HL-60/S4 treated with retinoic acid at 250 ng/mL for 4 days and 3 days (cell line): Measurements from ENCODE around the gene NMT1.

ENCODE experiments used
- in situ Hi-C: fragments of 300-500 bp; cut with MboI; formaldehyde crosslinking; loops from 2 replicates; pipeline ENCODE4 v1.7.0; 2022; ENCODE audit warnings: low sequenced_read_pairs

The NMT1 gene

GRCh38 chr17:45070809-45071208, 9.7 kb downstream of the NMT1 start:
- in situ Hi-C loops: no loop called here

DNA sequence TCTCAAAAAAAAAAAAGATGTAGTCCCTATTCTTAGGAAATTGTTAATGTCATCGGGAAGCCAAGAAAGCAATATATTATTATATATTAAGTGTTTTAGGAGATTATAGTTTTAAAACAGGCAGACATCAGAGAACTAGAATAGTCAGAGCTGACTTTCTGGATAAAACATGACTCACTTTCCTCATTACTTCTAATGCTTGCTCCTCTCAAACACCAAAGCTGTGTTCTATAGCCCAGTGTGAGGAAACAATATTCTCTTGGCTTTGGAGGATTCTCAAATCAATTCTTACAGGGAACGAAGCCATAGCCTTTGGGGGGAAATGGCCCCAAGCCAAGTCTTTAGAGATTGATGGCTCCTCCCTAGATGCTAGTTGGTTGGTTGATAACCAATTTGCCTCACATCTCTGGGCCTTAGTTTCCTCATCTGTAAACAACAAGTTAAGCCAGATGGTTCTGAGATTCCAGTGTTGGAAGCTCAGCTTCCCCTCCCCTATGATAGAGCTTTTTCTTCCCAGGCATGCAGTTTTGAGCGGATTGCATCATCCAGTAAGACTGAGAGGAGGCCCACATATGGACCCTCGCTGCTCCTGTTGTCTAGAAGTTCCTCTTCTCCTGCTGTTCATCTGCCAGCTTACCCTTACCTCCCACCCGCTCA, 12.4 kb downstream of the NMT1 start:
- in situ Hi-C loops: no loop called here

DNA sequence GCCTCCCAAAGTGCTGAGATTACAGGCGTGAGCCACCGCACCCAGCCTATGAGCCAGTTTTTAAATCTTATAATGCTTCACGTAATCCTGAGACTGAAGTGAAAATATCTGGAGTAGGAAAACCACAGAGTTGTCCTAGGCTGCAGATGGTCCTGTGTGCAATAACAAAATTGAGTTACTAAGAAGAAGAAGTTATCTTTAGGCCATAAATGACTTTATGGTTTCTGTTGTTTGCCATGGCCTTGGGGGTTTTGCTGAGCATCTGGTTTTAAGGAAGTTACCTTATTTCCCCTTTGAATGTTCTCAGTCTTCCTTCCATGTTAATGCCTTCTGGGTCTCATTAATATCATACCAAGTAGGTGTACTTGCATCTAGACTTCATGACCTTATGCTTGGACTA, 16.5 kb downstream of the NMT1 start:
- in situ Hi-C loops: no loop called here

DNA sequence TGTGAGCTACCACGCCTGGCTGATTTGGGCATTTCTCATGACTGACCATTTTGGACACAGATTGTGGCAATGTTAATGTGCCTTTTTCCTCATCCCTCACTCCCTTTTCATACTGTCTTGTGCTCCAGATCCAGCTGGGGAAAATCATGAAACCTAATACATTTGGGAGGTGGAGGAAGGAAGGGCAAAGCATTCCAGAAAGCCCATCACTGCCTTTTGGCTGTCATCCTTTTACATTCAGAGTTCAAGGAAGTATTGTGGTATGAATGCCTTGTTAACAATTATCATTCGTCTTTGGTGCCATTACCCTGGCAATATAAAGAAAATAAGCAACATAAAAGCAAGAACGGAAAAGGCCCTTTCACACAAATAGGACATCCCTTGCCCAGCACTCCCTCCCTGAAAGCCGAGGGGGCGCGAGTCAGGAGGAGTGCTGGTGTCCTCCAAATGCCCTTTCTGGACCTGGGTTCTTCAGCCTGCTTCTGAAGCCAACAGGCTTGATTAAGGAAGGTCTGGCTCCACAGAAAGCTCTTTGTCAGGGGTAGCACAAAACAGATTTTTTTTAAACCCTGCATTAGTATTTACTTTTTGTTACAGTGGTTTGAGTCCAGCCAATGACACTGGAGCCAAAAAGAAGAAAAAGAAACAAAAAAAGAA, 20.1 kb downstream of the NMT1 start:
- in situ Hi-C loops: no loop called here

DNA sequence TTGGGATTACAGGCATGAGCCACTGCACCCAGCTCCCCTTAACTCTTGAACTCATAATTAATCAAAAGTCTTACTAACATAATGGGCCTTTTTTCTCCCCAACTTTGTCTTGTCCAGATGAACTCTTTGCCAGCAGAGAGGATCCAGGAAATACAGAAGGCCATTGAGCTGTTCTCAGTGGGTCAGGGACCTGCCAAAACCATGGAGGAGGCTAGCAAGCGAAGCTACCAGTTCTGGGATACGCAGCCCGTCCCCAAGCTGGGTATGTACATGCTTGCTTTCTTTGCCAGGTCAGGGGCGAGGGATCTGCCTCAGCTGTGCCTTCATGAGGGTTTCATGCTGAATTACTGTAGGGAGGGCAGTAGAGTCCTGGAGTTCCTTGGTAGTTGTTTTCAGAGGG, 25.3 kb downstream of the NMT1 start:
- in situ Hi-C loops: no loop called here

DNA sequence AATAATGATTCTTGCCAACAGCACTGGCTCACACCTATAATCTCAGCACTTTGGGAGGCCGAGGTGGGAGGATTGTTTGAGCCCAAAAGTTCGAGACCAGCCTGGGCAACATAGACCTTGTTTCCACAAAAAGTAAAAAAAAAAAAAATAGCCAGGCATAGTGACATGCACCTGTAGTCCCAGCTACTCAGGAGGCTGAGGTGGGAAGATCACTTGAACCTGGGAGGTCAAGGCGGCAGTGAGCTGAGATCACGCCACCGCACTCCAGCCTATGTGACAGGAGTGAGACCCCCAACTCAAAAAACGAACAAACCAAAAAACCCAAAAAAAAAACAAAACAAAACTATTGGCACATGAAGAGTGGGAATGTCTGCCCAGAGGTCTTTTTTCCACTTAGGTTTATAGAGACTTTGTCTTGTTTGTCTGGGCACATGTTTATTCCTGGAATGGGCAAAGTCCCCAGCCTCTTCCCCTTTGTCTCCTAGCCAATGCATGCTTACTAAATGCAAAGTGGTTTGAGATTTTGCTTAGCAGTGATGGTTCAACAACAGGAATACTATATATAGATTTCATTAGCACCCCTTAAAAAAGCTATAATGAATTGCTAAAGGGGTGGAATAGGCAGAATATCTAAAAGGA, 25.9 kb downstream of the NMT1 start:
- in situ Hi-C loops: no loop called here

DNA sequence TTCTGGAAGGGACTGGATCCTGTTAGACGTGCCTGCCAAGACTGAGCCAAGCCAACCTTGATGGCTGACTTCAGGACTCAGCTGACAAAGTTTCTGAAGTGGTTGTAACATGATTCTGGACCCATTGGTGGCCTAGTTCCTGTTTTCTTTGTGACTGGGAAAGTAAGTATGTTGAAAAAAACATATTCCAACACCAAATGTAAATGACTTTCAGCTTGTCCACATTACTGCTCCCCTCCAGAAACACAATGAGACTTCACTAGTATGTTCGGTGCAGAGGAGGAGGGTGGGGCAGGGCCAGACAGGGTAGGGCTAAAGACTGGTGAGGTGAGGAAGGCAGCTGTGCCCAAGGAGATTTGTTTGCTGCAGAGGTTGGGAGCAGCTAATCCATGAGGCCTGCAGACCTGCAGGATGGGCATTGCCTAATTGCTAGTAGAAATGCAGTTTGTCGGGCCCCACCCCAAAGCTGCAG, 26.4 kb downstream of the NMT1 start:
- in situ Hi-C loops: no loop called here

DNA sequence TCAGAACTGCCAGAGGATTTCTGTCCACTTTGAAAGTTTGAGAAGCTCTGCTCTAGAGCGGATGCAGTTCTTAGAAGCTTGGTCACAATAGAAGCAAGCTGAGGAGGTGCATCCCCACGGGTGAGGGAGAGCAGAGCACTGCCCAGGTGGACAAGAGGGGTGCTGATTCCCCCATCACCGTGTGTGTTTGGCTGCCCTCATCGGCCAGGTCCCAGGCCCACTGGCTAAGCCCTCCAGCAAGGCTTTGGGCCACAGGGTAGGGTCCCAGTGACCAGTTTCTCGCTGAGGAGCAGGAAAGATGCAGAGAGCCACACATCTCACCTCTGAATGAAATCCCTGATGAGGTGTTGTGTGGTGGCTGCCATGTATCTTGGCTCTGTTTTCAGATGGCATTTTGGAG, 26.9 kb downstream of the NMT1 start:
- in situ Hi-C loops: no loop called here

DNA sequence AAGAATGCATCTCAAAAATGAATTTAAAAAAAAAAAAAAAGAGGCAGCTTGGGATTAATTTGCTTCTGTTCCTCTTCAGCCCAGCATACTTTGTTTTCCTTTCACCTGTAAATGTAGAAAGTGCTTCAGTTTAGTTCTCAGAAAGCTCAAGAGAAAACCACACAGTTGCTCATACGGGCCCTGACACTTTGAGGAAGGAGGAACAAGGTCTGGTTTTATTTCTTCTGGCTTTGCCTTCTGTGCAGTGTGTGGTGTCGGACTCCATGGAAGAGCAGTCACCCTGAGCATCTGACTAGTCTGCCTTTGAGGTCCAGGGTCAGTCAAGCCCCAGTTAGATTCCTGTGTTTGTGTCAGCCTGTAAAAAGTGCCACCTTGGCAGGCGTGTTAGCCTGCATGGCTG, 27.6 kb downstream of the NMT1 start:
- in situ Hi-C loops: no loop called here

DNA sequence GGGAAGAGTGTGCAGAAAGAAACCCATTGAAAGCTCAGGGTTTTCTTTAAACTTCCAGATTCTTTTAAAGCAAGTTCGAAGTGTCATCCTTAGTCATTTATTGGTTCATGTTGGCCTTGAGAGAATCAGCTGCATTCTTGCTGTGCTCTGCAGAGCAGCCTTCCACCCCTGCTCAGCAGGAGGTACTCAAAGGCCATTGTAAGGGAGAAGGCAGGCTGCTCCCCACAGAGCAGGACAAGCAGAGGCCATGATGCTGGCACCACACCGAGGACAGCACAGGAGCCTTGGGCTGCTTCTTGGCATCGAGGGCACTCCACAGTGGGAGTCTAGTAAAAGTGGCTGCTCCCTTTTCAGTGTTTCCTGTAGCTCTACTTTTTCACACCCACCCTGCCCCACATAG, 29.6 kb downstream of the NMT1 start:
- in situ Hi-C loops: loop anchor here (10.0 kb wide), 1 partner anchor 166 kb away; no protein-coding TSS in a partner anchor

DNA sequence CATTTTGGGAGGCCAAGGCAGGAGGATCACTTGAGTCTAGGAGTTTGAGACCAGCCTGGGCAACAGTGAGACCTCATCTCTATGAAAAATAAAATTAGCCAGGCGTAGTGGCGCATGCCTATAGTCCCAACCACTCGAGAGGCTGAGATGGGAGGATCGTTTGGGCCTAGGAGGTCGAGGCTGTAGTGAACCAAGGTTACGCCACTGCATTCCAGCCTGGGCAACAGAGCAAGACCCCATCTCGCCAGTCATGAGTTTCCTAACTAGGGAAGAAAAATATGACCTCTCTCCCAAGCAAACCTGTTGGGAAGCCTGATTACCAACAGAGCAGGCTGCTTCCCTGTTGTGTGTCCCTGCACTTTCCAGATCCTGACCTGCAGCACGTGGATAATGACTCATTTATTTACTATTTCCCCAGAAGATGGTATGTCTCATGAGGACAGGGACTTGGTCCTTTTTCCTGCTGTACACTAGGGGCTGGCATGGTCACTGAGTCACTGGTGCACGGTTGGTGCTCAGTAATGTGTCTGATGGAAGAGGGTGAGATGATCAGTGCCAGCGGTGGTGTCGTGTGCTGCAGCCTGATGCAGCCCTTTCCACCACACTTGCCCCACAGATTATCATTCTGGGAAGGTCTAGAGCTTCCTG, 30.8 kb downstream of the NMT1 start:
- in situ Hi-C loops: loop anchor here (10.0 kb wide), 1 partner anchor 167 kb away; no protein-coding TSS in a partner anchor

- in situ Hi-C loops: loop anchor here (10.0 kb wide), 1 partner anchor 168 kb away; no protein-coding TSS in a partner anchor
Observed at GRCh38 chr17:45092911-45093430, 31.9 kb downstream of the NMT1 start.

DNA sequence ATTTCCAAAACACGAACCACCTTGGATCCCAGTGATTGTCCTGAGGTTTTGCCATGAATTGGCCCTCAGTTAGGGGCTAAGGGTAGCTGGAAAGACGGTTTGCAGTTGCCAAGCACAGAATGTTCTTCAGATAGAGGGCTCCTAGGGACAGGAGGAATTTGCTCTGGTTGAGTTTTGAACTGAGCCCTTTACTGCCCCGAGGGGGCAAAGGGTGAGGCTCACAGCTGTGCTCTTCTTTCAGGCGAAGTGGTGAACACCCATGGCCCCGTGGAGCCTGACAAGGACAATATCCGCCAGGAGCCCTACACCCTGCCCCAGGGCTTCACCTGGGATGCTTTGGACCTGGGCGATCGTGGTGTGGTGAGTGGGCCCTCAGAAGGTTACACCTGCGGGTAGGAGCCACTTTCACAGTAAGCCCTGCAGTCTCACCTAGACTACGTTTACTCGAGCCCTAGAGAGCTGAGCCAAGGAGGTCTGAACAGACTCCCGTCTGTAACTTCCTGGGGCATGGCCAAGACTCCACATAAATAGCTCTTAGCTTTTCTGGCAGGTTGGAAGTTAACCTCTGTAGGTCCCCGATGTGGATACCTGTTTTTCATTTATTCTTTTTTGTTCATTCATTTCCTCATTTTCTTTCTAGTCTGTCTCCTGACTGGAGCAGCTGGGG, 32.5 kb downstream of the NMT1 start:
- in situ Hi-C loops: loop anchor here (10.0 kb wide), 1 partner anchor 169 kb away; no protein-coding TSS in a partner anchor

GRCh38 chr17:45096141-45096540, 35.0 kb downstream of the NMT1 start:
- in situ Hi-C loops: loop anchor here (10.0 kb wide), 1 partner anchor 171 kb away; no protein-coding TSS in a partner anchor

- in situ Hi-C loops: loop anchor here (10.0 kb wide), 1 partner anchor 172 kb away; no protein-coding TSS in a partner anchor
Observed at GRCh38 chr17:45096926-45097325, 35.8 kb downstream of the NMT1 start.

- in situ Hi-C loops: loop anchor here (10.0 kb wide), 1 partner anchor 173 kb away; no protein-coding TSS in a partner anchor
Observed at GRCh38 chr17:45098081-45098868, 37.2 kb downstream of the NMT1 start.

- in situ Hi-C loops: loop anchor here (10.0 kb wide), 1 partner anchor 174 kb away; no protein-coding TSS in a partner anchor
Observed at GRCh38 chr17:45098869-45099616, 37.9 kb downstream of the NMT1 start.

DNA sequence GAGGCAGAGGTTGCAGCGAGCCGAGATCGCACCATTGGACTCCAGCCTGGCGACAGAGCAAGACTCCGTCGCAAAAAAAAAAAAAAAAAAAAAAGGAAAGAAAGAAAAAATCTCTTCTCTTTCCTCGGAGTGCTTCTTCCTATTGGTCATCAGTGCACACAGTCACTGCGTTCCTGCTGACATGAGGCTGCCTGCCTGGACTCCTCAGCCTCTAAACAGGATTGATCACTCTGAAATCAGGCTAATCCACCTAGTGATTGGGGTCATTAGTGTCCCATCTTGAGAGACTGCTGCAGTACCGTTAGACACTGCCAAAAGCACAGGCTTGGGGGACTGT, 40.4 kb downstream of the NMT1 start:
- in situ Hi-C loops: no loop called here
